ENCODE results near the gene ADTRP. TPM values are rescaled to one million over a fixed set of nuclear protein-coding genes. Genes with fewer than 3 reads are reported as not detected.

The ADTRP gene
- total RNA-seq, 4 donors from 2014 or later: 0.23 to 0.72 (median 0.67) TPM; not detected in 1

DNA sequence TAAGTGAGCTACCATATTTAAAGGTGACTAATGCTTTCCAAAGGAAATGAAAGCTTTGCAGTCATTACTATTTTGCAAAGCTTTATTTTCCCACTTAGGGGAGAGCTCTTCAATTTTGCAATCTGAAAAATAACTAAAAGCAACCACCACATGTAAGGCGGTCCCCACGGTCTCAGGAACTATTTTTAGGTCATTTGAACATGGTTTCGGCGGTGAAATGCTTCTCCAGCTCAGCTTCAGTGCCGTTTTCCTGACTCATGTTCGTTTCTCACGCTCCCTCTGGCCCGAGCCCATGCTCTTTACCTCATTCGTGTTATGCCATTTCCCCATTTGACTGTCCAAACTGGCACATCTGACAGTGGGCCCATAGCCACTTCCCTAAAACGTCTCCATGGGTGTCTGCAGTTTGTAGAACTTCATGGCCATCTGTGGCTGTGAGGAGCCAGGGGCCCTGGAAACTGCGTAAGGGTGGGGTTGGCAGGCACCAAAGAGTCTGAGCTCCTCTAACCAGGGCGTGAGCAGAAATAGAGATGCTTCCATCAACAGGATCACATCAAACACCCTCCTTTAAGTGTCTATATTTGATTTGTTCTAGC, 46.5 kb downstream of the ADTRP start:
- H3K4me1 ChIP-seq: peaks cover 0 to 9% (median 0%) of the 10 kb centered on the region in 3 donors
- no peaks in the 10 kb centered on the region for H3K36me3 ChIP-seq
- peak; percentile 83 for ATAC-seq
- WGBS, 2 donors (ENCODE audit: low coverage in 1 of 2): 62 to 87% methylated on average over 8 to 10 of the region's 12 CpGs
- peaks cover 4% of the 10 kb centered on the region for H3K27me3 ChIP-seq
- no peak overlapping the region for H3K4me3 ChIP-seq
- H3K9me3 ChIP-seq: no peaks in the 10 kb centered on the region
- TF ChIP-seq POLR2AphosphoS5 (IDR thresholded peaks at IDR 0.05) (no peak), EP300 (IDR thresholded peaks at IDR 0.05) (no peak), POLR2A (IDR thresholded peaks at IDR 0.05) (no peak)
- TF ChIP-seq, protein P1, sequence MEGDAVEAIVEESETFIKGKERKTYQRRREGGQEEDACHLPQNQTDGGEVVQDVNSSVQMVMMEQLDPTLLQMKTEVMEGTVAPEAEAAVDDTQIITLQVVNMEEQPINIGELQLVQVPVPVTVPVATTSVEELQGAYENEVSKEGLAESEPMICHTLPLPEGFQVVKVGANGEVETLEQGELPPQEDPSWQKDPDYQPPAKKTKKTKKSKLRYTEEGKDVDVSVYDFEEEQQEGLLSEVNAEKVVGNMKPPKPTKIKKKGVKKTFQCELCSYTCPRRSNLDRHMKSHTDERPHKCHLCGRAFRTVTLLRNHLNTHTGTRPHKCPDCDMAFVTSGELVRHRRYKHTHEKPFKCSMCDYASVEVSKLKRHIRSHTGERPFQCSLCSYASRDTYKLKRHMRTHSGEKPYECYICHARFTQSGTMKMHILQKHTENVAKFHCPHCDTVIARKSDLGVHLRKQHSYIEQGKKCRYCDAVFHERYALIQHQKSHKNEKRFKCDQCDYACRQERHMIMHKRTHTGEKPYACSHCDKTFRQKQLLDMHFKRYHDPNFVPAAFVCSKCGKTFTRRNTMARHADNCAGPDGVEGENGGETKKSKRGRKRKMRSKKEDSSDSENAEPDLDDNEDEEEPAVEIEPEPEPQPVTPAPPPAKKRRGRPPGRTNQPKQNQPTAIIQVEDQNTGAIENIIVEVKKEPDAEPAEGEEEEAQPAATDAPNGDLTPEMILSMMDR (IDR thresholded peaks at IDR 0.05): no peak
- peak overlapping the region in 2 of 4 donors; percentile 16 to 20 for H3K27ac ChIP-seq

- Histone ChIP-seq H3K27me3 (no peaks in the 10 kb centered on the region), H3K9me3 (no peaks in the 10 kb centered on the region), H3K27ac (peak overlapping the region in 2 of 4 donors; percentile 16 to 20), H3K36me3 (no peaks in the 10 kb centered on the region), H3K4me1 (peaks cover 0 to 9% (median 0%) of the 10 kb centered on the region in 3 donors), H3K4me3 (no peak overlapping the region)
- ATAC-seq: no peak
- TF ChIP-seq POLR2A (IDR thresholded peaks at IDR 0.05) (no peak), POLR2AphosphoS5 (IDR thresholded peaks at IDR 0.05) (no peak), EP300 (IDR thresholded peaks at IDR 0.05) (no peak)
- TF ChIP-seq, protein P1 (IDR thresholded peaks at IDR 0.05): no peak
- 25 to 56% methylated on average over 3 of the region's 3 CpGs for WGBS, 2 donors (ENCODE audit: low coverage in 1 of 2)
Observed at GRCh38 chr6:11731423-11731822, 47.2 kb downstream of the ADTRP start.

DNA sequence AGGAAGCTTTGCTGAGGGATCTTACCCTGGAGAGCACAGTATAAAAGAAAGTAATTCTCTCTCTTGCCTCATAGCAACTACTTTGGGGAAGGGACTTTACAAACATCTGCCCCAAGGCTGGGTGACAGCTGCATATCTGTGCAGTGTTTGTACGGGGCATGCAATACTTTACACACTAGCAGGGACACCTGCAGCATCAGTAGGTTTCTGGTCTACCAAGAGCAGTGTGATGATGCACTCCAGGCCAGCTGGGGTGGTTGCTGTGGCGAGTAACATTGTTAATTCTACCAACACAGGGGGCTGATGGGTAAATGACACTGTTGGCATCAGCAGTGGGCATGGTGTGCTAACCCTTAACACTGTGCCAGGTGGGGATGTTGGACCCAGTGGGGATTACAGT, 48.0 kb downstream of the ADTRP start:
- 90% methylated on average over 2 of the region's 2 CpGs; no CpG with 5 or more reads in 1 of the 2 donors for WGBS, 2 donors (ENCODE audit: low coverage in 1 of 2)
- Histone ChIP-seq H3K27ac (no peak overlapping the region), H3K9me3 (no peaks in the 10 kb centered on the region), H3K36me3 (no peaks in the 10 kb centered on the region), H3K4me1 (peaks cover 0 to 9% (median 0%) of the 10 kb centered on the region in 3 donors), H3K4me3 (no peak overlapping the region), H3K27me3 (no peaks in the 10 kb centered on the region)
- TF ChIP-seq, protein P1 (IDR thresholded peaks at IDR 0.05): no peak
- no peak for TF ChIP-seq POLR2AphosphoS5 (IDR thresholded peaks at IDR 0.05)
- TF ChIP-seq EP300 (IDR thresholded peaks at IDR 0.05): no peak
- TF ChIP-seq POLR2A (IDR thresholded peaks at IDR 0.05): no peak
- no peak for ATAC-seq

- Histone ChIP-seq H3K27me3 (no peaks in the 10 kb centered on the region), H3K4me1 (peaks cover 0 to 9% (median 0%) of the 10 kb centered on the region in 3 donors), H3K4me3 (no peak overlapping the region), H3K36me3 (no peaks in the 10 kb centered on the region), H3K27ac (no peak overlapping the region), H3K9me3 (no peaks in the 10 kb centered on the region)
- WGBS, 2 donors (ENCODE audit: low coverage in 1 of 2): 67 to 90% methylated on average over 2 to 7 of the region's 8 CpGs
- ATAC-seq: no peak
- no peak for TF ChIP-seq POLR2A (IDR thresholded peaks at IDR 0.05)
Observed at GRCh38 chr6:11729076-11729475, 49.5 kb downstream of the ADTRP start.

DNA sequence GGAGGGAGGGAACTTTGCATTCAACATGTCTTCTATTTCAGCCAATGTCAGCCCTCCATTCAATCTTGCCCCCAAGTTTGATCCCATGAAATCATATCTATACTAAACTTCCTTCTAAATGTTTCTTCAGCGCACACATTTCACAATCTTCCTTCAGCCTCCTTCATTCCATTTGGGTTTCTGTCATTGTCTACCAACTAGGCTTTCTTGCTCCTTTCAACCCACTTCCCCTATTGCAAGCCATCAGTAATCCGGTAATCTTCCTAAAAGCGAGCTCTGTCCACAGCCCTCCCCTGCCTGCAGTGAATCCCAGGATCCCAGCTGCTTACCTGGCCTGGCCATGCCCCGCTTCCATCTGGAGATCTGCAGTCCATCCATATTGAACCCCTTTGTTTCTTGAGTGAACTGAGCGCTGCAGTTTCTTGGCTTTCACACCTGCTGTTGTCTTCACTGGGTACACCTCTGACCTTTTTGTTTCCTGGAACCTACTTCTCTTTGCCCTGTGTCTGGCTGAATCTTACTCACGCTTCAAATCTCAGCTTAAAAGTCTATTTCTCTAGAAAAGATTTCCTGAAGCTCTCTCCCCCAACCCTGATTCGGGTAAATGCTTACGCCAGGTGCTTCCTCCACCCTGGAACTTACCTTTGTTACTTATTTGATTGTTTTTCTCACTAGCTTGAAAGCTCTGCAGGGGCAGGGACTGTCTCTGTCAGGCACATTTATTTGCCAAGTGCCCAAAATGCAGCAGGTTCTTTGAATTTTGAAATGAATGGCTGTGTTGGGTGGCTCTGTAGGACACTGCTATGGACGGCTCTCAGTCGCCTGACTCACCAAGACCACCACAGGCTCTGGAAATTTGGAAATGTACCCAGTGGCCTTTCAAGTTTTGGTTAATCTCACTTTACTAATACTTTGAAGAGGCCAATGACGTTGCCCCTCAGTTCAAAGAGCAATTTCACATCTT, 50.3 kb downstream of the ADTRP start:
- Histone ChIP-seq H3K27ac (no peak overlapping the region), H3K4me3 (no peak overlapping the region), H3K36me3 (no peaks in the 10 kb centered on the region), H3K9me3 (no peaks in the 10 kb centered on the region), H3K27me3 (no peaks in the 10 kb centered on the region), H3K4me1 (peaks cover 0 to 9% (median 0%) of the 10 kb centered on the region in 3 donors)
- no peak for ATAC-seq
- TF ChIP-seq POLR2A (IDR thresholded peaks at IDR 0.05): no peak
- TF ChIP-seq EP300 (IDR thresholded peaks at IDR 0.05): no peak
- TF ChIP-seq POLR2AphosphoS5 (IDR thresholded peaks at IDR 0.05): no peak
- TF ChIP-seq, protein P1 (IDR thresholded peaks at IDR 0.05): no peak
- WGBS, 2 donors (ENCODE audit: low coverage in 1 of 2): 90 to 95% methylated on average over 10 to 11 of the region's 11 CpGs
